ENCODE measurements around the gene RASSF10. TPM values are rescaled to one million over a fixed set of nuclear protein-coding genes. Genes with fewer than 3 reads are reported as not detected.

RASSF10 gene
- polyA plus RNA-seq, 1 donor from 2014 or later = not detected

GRCh38 chr11:12979928-12980689 lies 29.0 kb upstream of the RASSF10 start:
- Histone ChIP-seq H2AFZ (ENCODE audit: low read depth, low read length) (no peak overlapping the region), H3F3A (ENCODE audit: insufficient read depth, low read length, poor library complexity, severe bottlenecking) (no peaks in the 10 kb centered on the region), H3K9ac (ENCODE audit: low read length) (no peak overlapping the region)

GRCh38 chr11:12981676-12982522 lies 27.2 kb upstream of the RASSF10 start:
- TF ChIP-seq REST (IDR thresholded peaks at IDR 0.05; ENCODE audit: borderline replicate concordance) = no peak
- H3K27ac ChIP-seq (ENCODE audit: low read length) = no peak overlapping the region
- H3K79me2 ChIP-seq (replicated peaks; ENCODE audit: insufficient read depth, low read length) = no peaks in the 10 kb centered on the region
- H3K27me3 ChIP-seq (ENCODE audit: insufficient read depth, low read depth, low read length) = no peaks in the 10 kb centered on the region
- H3F3A ChIP-seq (ENCODE audit: insufficient read depth, low read length, poor library complexity, severe bottlenecking) = no peaks in the 10 kb centered on the region
- H3K9ac ChIP-seq (ENCODE audit: low read length) = no peak overlapping the region
- H3K4me3 ChIP-seq (ENCODE audit: low read length) = no peak overlapping the region
- H3K36me3 ChIP-seq (ENCODE audit: insufficient read depth, low read length) = no peaks in the 10 kb centered on the region
- no peaks in the 10 kb centered on the region for H3K9me3 ChIP-seq (ENCODE audit: low read length)
- no peak overlapping the region for H3K4me2 ChIP-seq (ENCODE audit: low read length)
- H3K9me2 ChIP-seq (ENCODE audit: insufficient read depth, low read length) = no peaks in the 10 kb centered on the region
- no peak overlapping the region for H2AFZ ChIP-seq (ENCODE audit: low read depth, low read length)
- no peaks in the 10 kb centered on the region for H4K20me1 ChIP-seq (ENCODE audit: insufficient read depth)

More at GRCh38 chr11:12979928-12980689, 29.0 kb upstream of the RASSF10 start:
- Histone ChIP-seq H3K27ac (ENCODE audit: low read length) (no peak overlapping the region), H3K79me2 (replicated peaks; ENCODE audit: insufficient read depth, low read length) (no peaks in the 10 kb centered on the region), H3K27me3 (ENCODE audit: insufficient read depth, low read depth, low read length) (no peaks in the 10 kb centered on the region), H3K4me2 (ENCODE audit: low read length) (no peak overlapping the region), H3K36me3 (ENCODE audit: insufficient read depth, low read length) (no peaks in the 10 kb centered on the region), H4K20me1 (ENCODE audit: insufficient read depth) (no peaks in the 10 kb centered on the region), H3K9me3 (ENCODE audit: low read length) (no peaks in the 10 kb centered on the region), H3K4me3 (ENCODE audit: low read length) (no peak overlapping the region), H3K9me2 (ENCODE audit: insufficient read depth, low read length) (no peaks in the 10 kb centered on the region)
- TF ChIP-seq POLR2AphosphoS5 (IDR thresholded peaks at IDR 0.05) = no peak
- TF ChIP-seq MXI1 (conservative IDR thresholded peaks at IDR 0.05; ENCODE audit: poor library complexity, severe bottlenecking) = no peak
- TF ChIP-seq EZH2 (IDR thresholded peaks at IDR 0.05; ENCODE audit: borderline replicate concordance, insufficient read depth, low read length, poor library complexity, severe bottlenecking) = no peak
- TF ChIP-seq SMC3 (conservative IDR thresholded peaks at IDR 0.05; ENCODE audit: poor library complexity) = no peak
- no peak for TF ChIP-seq EP300 (conservative IDR thresholded peaks at IDR 0.05; ENCODE audit: poor library complexity, severe bottlenecking)
- no peak for TF ChIP-seq CTCF (IDR thresholded peaks at IDR 0.05; ENCODE audit: poor library complexity, severe bottlenecking)

All from neural cell (in vitro differentiated cells).